Measurements from ENCODE around the gene NOA1. TPM values are rescaled to one million over a fixed set of nuclear protein-coding genes. Genes with fewer than 3 reads are reported as not detected.

NOA1 gene
- total and polyA plus RNA-seq, 10 of the 15 experiments (the other 5 are each of a cell fraction or from before 2014, with no cell fraction given): 3.2 to 34.0 (median 17.6) TPM

DNA sequence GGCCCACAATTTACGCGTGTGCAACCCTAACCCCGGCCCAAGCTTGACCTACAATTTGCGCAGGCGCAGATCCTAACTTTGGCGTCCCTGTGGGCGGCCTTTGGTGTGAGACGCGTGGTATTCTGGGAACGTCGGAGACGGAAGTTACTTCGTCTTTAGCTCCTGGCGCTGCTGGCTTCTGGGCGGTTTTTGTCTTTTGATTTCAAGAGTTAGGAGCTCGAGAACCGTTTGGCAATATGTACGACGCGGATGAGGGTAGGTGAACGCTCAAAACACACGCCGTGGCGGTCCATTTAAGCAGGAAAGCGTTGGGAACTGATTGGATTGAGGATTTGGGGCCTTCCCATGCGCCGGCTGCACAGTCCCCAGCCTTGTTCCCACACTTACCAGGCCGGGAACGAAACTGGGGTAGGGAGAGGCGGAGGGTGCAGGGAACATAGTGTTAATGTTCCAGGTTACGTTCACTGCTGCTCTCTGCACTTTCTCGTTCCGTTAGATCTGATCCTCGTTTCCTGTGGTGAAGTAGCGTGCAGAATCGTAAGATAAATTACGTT, 1.4 kb upstream of the NOA1 start, which contains the start of gene POLR2B (continued):
- TF ChIP-seq NFIC (IDR thresholded peaks at IDR 0.05; ENCODE audit: low read depth, low read length): no peak
- TF ChIP-seq, protein P1, sequence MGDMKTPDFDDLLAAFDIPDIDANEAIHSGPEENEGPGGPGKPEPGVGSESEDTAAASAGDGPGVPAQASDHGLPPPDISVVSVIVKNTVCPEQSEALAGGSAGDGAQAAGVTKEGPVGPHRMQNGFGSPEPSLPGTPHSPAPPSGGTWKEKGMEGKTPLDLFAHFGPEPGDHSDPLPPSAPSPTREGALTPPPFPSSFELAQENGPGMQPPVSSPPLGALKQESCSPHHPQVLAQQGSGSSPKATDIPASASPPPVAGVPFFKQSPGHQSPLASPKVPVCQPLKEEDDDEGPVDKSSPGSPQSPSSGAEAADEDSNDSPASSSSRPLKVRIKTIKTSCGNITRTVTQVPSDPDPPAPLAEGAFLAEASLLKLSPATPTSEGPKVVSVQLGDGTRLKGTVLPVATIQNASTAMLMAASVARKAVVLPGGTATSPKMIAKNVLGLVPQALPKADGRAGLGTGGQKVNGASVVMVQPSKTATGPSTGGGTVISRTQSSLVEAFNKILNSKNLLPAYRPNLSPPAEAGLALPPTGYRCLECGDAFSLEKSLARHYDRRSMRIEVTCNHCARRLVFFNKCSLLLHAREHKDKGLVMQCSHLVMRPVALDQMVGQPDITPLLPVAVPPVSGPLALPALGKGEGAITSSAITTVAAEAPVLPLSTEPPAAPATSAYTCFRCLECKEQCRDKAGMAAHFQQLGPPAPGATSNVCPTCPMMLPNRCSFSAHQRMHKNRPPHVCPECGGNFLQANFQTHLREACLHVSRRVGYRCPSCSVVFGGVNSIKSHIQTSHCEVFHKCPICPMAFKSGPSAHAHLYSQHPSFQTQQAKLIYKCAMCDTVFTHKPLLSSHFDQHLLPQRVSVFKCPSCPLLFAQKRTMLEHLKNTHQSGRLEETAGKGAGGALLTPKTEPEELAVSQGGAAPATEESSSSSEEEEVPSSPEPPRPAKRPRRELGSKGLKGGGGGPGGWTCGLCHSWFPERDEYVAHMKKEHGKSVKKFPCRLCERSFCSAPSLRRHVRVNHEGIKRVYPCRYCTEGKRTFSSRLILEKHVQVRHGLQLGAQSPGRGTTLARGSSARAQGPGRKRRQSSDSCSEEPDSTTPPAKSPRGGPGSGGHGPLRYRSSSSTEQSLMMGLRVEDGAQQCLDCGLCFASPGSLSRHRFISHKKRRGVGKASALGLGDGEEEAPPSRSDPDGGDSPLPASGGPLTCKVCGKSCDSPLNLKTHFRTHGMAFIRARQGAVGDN (IDR thresholded peaks at IDR 0.05): peak; percentile 77
- TF ChIP-seq IRF4 (IDR thresholded peaks at IDR 0.05; ENCODE audit: low read depth, low read length): no peak
- TF ChIP-seq, protein P2, sequence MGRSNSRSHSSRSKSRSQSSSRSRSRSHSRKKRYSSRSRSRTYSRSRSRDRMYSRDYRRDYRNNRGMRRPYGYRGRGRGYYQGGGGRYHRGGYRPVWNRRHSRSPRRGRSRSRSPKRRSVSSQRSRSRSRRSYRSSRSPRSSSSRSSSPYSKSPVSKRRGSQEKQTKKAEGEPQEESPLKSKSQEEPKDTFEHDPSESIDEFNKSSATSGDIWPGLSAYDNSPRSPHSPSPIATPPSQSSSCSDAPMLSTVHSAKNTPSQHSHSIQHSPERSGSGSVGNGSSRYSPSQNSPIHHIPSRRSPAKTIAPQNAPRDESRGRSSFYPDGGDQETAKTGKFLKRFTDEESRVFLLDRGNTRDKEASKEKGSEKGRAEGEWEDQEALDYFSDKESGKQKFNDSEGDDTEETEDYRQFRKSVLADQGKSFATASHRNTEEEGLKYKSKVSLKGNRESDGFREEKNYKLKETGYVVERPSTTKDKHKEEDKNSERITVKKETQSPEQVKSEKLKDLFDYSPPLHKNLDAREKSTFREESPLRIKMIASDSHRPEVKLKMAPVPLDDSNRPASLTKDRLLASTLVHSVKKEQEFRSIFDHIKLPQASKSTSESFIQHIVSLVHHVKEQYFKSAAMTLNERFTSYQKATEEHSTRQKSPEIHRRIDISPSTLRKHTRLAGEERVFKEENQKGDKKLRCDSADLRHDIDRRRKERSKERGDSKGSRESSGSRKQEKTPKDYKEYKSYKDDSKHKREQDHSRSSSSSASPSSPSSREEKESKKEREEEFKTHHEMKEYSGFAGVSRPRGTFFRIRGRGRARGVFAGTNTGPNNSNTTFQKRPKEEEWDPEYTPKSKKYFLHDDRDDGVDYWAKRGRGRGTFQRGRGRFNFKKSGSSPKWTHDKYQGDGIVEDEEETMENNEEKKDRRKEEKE (IDR thresholded peaks at IDR 0.05): no peak
- no peak for TF ChIP-seq JUNB (IDR thresholded peaks at IDR 0.05)
- TF ChIP-seq, protein P3, sequence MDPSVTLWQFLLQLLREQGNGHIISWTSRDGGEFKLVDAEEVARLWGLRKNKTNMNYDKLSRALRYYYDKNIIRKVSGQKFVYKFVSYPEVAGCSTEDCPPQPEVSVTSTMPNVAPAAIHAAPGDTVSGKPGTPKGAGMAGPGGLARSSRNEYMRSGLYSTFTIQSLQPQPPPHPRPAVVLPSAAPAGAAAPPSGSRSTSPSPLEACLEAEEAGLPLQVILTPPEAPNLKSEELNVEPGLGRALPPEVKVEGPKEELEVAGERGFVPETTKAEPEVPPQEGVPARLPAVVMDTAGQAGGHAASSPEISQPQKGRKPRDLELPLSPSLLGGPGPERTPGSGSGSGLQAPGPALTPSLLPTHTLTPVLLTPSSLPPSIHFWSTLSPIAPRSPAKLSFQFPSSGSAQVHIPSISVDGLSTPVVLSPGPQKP (IDR thresholded peaks at IDR 0.05; ENCODE audit: low read depth, low read length): 0 out of 2 replicates have a peak, but pooled peaks have one; percentile 48
- TF ChIP-seq POLR2A (IDR thresholded peaks at IDR 0.05; ENCODE audit: low read depth, low read length): peak; percentile 81
- TF ChIP-seq BMI1 (IDR thresholded peaks at IDR 0.05; ENCODE audit: borderline replicate concordance): no peak
- TF ChIP-seq MYC (IDR thresholded peaks at IDR 0.05; ENCODE audit: insufficient read depth, insufficient read length, insufficient replicate concordance, low read length, severe bottlenecking): no peak
- TF ChIP-seq, protein P4, sequence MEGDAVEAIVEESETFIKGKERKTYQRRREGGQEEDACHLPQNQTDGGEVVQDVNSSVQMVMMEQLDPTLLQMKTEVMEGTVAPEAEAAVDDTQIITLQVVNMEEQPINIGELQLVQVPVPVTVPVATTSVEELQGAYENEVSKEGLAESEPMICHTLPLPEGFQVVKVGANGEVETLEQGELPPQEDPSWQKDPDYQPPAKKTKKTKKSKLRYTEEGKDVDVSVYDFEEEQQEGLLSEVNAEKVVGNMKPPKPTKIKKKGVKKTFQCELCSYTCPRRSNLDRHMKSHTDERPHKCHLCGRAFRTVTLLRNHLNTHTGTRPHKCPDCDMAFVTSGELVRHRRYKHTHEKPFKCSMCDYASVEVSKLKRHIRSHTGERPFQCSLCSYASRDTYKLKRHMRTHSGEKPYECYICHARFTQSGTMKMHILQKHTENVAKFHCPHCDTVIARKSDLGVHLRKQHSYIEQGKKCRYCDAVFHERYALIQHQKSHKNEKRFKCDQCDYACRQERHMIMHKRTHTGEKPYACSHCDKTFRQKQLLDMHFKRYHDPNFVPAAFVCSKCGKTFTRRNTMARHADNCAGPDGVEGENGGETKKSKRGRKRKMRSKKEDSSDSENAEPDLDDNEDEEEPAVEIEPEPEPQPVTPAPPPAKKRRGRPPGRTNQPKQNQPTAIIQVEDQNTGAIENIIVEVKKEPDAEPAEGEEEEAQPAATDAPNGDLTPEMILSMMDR (IDR thresholded peaks at IDR 0.05 in 2 of 3, conservative IDR thresholded peaks at IDR 0.05 in 1 of 3; ENCODE audit: control insufficient read depth in 2 of 3, extremely low read depth in 1 of 3, insufficient read depth in 1 of 3, low read depth in 3 of 3, low read length in 3 of 3): no peak
- no peak for TF ChIP-seq SIN3A (IDR thresholded peaks at IDR 0.05; ENCODE audit: low read depth, low read length)
